ENCODE measurements around the gene TGFA.

TGFA gene

GRCh38 chr2:70418514-70418913 lies 135.1 kb downstream of the TGFA start:
- no peak for DNase-seq (ENCODE audit: low read depth, low spot score)

- DNase-seq (ENCODE audit: low read depth, low spot score), result no peak
Measured at GRCh38 chr2:70417011-70417410, 136.6 kb downstream of the TGFA start.

GRCh38 chr2:70412294-70413070 lies 141.1 kb downstream of the TGFA start:
- no peak for DNase-seq (ENCODE audit: low read depth, low spot score)

- no peak for DNase-seq (ENCODE audit: low read depth, low spot score)
Measured at GRCh38 chr2:70411483-70412125, 142.0 kb downstream of the TGFA start.

- no peak for DNase-seq (ENCODE audit: low read depth, low spot score)
Measured at GRCh38 chr2:70403267-70404053, 150.2 kb downstream of the TGFA start.

GRCh38 chr2:70400539-70400938 lies 153.1 kb downstream of the TGFA start:
- no peak for DNase-seq (ENCODE audit: low read depth, low spot score)

GRCh38 chr2:70399046-70399445 lies 154.6 kb downstream of the TGFA start:
- no peak for DNase-seq (ENCODE audit: low read depth, low spot score)
